TTC549 (cell line): ENCODE measurements around the gene DLGAP1.

Source experiments
- FAIRE-seq: peaks from 2 replicates; lab custom pipeline; 2012; peaks lifted over from hg19 to GRCh38; lab: Jason Lieb, UNC

DLGAP1 gene

GRCh38 chr18:3652380-3653262 lies 802.5 kb downstream of the DLGAP1 start:
- FAIRE-seq: peak; percentile 95

DNA sequence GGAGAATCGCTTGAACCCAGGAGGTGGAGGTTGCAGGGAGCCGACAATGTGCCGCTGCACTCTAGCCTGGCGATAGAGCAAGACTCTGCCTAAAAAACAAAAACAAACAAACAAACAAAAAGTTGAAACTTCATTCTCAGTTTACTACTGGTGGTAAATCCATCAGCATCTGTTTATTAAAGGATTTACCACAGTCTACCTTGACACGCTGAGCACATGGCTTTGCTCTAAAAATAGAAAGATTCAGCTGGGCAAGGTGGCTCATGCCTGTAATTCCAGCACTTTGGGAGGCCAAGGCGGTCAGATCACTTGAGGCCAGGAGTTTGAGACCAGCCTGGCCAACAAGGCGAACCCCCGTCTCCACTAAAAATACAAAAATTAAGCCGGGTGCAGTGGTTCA lies 803.8 kb downstream of the DLGAP1 start:
- FAIRE-seq: no peak

- peak; percentile 34 for FAIRE-seq
Measured at GRCh38 chr18:3650521-3651042, 804.5 kb downstream of the DLGAP1 start.

- FAIRE-seq: peak; percentile 74
Measured at GRCh38 chr18:3649633-3650426, 805.3 kb downstream of the DLGAP1 start.

- FAIRE-seq: no peak
Measured at GRCh38 chr18:3649135-3649632, 805.9 kb downstream of the DLGAP1 start.

DNA sequence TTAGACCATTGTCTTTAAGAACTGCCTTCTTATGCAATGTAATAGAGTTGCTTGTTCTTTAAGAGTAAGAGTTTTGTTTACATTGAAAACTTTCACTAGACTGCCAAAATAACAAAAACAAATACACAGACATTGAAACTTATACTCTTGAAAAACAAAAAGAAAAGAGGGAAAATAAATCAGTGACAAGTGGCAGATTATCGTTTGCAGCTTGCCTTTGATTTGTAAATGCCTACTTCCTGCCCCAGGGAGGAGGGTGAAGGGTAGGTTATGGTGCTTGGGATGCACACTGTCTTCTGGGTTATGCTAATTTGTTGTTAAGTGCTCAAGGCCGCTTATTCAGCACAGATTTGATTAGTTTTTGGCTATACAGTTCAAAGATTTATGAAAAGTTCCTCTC lies 806.5 kb downstream of the DLGAP1 start:
- FAIRE-seq: peak; percentile 9

GRCh38 chr18:3648200-3648599 lies 806.9 kb downstream of the DLGAP1 start:
- FAIRE-seq: no peak

DNA sequence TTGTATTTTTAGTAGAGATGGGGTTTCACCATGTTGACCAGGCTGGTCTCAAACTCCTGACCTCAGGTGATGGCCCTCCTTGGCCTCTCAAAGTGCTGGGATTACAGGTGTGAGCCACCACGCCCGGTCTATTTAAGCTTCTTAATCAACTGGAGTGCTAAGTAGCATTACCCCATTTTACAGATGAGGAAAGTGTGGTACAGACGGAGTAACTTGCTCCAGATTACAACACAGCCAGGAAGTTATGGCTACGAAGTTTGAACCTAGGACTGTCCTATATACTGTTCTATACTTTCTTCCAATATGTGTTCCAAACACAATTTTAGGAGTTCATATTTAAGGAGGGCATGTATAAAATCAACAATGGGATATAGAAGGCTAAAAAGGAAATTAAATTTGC lies 807.5 kb downstream of the DLGAP1 start:
- no peak for FAIRE-seq

DNA sequence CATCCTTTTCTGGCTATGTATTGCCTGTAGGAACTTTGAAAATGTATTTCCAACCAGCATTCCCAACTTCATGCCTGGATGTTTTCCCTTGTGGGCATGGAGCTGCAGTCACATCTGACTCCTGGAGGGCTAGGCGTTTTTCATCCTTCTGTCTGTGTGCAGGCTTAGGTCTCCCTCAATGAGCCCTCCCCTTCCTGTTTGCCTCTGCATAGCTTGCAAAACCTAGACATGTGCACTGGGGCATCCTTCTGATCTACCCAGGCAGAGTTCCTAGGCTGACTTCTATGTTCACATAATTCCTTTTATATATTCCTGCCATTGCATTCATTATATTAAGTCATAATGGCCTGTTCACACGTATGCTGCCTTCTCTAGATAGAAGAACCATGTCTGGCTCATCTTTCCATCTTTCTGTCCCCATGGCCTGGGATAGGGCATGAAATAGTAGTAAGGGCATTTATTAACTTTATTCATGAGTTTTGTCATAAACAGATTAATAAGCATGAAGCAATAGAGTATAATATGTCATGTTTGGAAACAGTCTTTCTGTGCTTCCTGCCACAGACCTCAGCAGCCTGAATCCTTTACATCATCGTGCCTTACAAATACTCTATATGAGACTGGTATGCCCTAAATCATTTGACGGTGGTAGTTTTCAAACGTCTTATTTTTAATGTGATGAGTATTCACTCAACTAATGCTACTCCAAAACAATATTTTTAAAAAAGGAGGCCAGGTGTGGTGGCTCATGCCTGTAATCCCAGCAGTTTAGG lies 809.5 kb downstream of the DLGAP1 start:
- FAIRE-seq: no peak

DNA sequence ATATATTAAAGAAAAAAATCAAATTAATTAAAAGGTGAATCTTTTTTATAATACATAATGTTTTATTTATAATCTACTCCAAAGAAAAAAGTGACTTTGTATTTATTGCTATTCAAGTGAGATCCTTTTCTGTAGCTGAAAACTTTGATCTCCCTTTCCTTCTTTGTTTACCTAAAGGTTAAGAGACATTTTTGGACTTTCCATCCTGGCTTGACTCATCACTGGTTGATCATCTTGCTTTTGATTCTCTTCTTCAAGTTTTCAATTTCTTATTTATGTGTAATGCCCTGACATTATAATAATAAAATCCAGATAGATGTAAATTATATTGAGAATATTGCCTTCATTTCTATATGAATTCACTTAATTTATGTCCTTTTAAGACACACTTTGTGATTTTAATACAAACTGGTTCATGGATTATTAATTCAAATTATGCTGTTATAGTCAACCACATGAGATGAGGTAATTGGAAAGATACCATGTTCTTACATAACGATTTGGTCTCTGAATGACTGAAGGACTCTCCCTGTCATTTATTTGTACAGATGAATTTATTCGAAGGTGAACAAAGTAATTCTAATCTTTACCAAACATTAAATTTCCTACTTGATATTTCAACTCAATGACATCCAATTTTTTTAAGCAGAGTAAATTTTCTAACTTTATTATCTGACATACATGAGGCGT lies 820.7 kb downstream of the DLGAP1 start:
- FAIRE-seq: no peak

GRCh38 chr18:3631887-3632286 lies 823.2 kb downstream of the DLGAP1 start:
- no peak for FAIRE-seq

DNA sequence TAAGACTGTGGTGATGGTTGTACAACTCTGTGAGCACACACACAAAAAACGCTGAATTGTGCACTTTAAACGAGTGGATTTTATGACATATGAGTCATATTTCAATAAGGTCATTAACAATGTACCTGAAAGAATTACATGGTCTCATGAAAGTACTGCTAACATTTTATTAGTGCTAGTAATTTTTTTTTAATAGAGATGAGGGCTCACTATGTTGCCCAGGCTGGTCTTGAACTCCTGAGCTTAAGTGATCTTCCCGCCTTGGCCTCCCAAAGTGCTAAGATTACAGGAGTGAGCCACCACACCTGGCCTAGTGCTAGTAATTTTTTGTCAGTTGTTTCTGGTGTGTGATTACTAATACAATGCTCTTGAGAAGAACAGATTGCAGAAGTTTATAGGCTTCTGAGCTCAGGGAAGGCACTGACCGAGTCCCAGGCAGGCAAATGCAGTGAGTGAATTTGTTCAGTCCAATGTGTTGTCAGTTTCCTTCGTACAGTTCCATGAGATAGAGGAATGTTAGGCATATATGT lies 828.1 kb downstream of the DLGAP1 start:
- FAIRE-seq: no peak

GRCh38 chr18:3625742-3626091 lies 829.4 kb downstream of the DLGAP1 start:
- FAIRE-seq: no peak

- FAIRE-seq: no peak
Measured at GRCh38 chr18:3624935-3625741, 830.0 kb downstream of the DLGAP1 start.

DNA sequence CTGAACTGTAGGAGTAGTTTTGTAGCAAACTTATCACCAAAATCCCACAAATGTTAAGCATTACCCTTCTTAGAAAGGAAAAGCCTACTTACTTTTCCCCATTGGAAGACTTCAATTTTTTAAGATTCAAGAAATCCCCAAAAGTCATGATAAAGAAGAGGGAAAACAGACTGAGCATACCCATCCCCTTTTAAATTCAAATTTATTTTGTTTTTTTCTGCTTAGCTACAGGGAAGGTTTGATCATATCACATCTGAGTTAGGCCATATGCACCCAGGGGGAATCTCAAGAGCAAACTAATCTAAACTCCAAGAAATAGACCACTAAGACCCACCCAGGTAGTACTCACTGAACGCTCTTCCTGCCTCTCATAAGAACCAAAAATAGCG lies 830.6 kb downstream of the DLGAP1 start:
- no peak for FAIRE-seq

GRCh38 chr18:3623769-3624545 lies 831.1 kb downstream of the DLGAP1 start:
- FAIRE-seq: peak; percentile 64

GRCh38 chr18:3620146-3621119 lies 834.7 kb downstream of the DLGAP1 start:
- FAIRE-seq: no peak

- FAIRE-seq: no peak
Measured at GRCh38 chr18:3619746-3620145, 835.4 kb downstream of the DLGAP1 start.

DNA sequence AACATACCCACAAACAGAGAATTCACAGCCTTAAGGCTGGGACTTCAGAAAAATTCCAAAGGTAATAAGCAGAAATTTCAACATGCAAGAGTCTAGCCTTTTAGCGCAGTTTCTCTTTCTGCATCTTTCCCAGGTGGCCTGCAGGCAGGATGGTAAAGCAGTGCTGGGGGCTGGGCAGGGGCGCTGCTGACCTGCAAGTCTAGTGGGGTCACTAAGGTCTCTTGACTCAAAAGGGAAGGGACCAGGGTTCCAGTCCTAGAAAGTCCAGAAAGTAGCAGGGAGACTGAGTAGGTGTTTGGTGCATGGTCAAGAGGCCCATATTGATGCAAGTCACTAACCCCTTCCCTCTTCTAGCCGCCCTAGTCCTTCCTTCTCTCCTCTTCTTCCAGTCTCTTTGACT lies 835.9 kb downstream of the DLGAP1 start:
- no peak for FAIRE-seq
